NOMO-1 treated with DMSO at 0.1 percent for 48 hours (cell line): ENCODE data around the gene LDB2.

Experiments
- DNase-seq: peaks from one replicate; lab custom pipeline; 2025; ENCODE audit not compliant: unreplicated experiment; lab: John Stamatoyannopoulos, UW

Gene LDB2

GRCh38 chr4:16809064-16809463 lies 89.4 kb downstream of the LDB2 start:
- no peak for DNase-seq

GRCh38 chr4:16807355-16807754 lies 91.1 kb downstream of the LDB2 start:
- DNase-seq: no peak

GRCh38 chr4:16804581-16804980 lies 93.9 kb downstream of the LDB2 start:
- DNase-seq: no peak

GRCh38 chr4:16802044-16802443 lies 96.4 kb downstream of the LDB2 start:
- DNase-seq: no peak

DNA sequence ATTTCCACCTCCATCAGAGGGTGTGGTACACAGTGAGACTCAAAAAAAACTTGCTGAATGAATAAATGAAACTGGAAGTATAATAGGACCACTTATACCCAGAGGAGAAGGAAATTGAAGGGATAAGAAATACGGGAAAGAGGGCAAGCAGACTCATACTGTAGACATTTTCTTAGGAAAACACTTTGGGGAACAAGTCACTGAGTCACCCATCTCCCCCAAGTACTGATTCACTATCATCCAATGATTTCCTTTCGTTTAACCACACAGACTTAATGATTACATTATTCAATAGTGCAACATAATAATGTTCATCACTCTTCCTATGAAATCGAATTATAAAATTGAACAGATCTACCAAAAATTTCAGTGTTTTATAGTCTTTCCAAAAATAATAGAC lies 97.1 kb downstream of the LDB2 start:
- DNase-seq: no peak

DNA sequence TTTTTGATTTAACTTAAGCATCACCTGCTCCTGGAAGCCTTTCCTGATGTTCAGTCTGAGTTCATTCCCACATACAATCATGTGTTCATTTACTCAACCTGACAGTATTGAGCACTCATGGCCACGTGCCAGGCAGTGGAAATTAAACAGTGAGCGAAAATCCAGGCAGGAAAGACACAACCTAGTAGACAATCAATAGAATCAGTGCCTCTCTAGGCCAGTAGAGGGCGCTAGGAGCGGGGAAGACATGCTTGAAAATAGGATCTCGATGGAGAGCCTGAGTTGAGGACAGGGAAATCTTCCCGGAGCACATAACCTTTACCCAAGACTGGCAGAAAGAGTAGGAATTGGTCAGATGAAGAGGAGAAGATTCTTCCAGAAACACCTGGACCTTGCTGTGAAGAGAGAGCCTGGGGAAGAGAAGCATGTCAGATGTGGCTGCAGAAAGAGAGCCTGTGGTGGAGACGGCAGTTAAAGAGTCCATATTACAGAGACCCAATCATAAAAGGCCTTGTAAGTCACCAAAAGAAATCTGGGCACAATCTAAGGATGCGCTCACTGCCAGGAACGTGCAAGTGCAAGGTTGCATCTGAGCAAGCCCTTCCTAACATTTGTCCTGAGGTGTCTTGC lies 103.5 kb downstream of the LDB2 start:
- DNase-seq: peak; percentile 0

- DNase-seq: no peak
These were observed 107.0 kb downstream of the LDB2 start for GRCh38 chr4:16791460-16791859.

- no peak for DNase-seq
These were observed 107.9 kb downstream of the LDB2 start for GRCh38 chr4:16790508-16790907.

GRCh38 chr4:16788868-16789267 lies 109.6 kb downstream of the LDB2 start:
- no peak for DNase-seq

DNA sequence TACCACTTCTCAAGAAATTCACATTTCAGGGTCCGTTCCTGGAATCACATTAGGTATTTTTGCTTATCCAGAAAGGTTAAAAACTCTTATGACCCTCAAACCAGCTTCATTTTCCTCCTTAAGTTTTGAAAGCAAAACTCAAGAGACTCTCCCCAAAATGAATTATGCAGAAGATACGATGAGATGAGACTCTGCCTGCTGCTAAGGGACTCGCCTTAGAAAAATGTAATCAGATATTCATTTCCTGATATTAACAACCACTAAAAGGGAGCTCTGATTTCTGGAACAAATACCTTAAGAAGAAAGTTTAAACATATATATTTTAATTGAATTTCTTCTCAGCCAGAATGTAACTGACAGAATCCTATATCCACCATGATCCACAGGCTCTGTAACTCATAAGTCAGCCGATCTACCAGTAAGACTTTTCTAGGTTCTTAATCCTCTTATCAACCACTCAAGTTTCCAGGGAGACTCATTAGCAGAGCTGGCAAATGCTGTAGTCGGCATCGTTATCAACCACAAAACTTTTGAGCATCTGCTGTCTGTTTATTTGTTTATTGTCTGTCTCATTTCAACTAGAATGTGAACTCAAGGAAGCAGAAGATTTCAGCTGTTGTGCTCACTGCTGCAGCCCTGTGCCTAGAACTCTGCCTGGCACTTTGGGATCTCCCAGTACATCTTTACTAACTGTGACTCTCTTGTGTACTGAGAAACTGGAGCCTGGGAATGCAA lies 112.5 kb downstream of the LDB2 start:
- no peak for DNase-seq

- DNase-seq: no peak
These were observed 115.3 kb downstream of the LDB2 start for GRCh38 chr4:16783119-16783518.

GRCh38 chr4:16779028-16779675 lies 119.3 kb downstream of the LDB2 start:
- DNase-seq: no peak

GRCh38 chr4:16777726-16778125 lies 120.7 kb downstream of the LDB2 start:
- DNase-seq: no peak

GRCh38 chr4:16775411-16776154 lies 122.9 kb downstream of the LDB2 start:
- DNase-seq: no peak

DNA sequence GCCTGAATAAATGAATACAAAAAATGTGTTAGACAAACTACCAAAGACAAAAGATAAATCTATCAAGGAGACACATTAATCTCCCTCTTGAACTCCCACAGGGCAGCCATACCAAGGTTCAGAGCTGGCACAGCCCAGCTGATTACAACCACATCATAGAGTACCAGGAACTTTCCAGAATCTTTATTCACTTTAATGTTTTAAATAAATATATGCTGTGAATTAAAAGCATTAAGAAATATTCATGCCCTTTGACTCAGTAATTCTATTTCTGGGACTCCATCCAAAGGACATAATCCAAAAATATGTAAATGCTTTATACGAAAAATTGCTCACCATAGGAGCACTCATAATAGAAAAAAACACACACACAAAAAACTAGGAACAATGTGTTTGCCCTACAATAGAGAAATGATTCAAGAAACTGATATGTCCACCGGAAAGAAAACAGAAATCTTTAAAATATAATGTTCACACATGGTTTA lies 126.0 kb downstream of the LDB2 start:
- DNase-seq: no peak

DNA sequence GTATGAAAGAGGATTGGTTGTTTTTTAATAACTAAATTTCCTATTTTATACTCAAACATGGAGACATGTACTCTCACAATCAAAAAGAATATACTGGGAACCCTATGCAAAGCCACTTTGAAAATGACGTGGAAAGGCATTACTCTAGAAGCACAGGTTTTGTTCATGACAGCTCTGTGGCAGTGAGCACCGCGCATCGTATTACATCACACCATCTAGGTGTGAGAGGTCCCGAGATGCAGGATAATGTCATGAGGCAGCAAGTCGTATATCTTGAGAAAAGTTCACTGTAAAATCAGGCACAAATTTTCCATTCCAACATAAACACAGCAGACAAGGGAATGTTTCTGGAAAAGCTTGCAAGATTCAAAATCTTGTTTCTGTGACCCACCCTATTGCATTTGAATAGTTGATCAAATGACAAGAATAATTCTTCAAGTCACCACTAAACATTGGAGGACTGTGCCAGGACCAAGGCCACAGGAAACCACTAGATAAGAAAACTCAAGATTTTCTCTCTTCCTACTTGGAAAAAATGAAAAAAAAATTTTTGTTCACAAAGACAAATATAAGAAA lies 127.6 kb downstream of the LDB2 start:
- no peak for DNase-seq

- no peak for DNase-seq
These were observed 130.6 kb downstream of the LDB2 start for GRCh38 chr4:16767861-16768260.

GRCh38 chr4:16767251-16767650 lies 131.2 kb downstream of the LDB2 start:
- no peak for DNase-seq

GRCh38 chr4:16765546-16765945 lies 132.9 kb downstream of the LDB2 start:
- no peak for DNase-seq

DNA sequence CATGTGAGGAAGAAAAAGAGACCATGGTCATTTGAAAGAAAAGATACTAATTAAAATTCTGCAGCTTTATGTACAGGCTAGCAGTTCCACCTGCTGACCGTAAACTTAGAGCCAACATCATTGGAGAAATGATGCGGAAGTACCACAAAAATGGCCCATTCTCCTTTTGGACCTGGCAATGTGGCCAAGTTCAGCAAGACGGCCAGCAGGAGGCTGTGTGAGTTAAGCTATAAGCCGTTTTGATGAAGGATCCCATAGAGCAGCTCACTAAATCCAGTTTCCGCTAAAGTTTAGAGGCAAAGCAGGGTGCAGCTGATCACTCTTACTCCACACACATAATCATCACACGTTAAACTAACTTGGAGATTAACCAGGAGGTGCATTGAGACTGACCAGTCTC lies 133.8 kb downstream of the LDB2 start:
- no peak for DNase-seq
